GM19099 (cell line): ENCODE measurements around the gene ERCC2.

ENCODE experiments used
- POLR2A ChIP-seq: IDR thresholded peaks from 3 replicates; pipeline ENCODE4 v1.6.1; 2011; ENCODE audit warnings: low read depth; ENCODE audit not compliant: insufficient read length; ENCODE audit errors: extremely low read depth

Gene ERCC2

DNA sequence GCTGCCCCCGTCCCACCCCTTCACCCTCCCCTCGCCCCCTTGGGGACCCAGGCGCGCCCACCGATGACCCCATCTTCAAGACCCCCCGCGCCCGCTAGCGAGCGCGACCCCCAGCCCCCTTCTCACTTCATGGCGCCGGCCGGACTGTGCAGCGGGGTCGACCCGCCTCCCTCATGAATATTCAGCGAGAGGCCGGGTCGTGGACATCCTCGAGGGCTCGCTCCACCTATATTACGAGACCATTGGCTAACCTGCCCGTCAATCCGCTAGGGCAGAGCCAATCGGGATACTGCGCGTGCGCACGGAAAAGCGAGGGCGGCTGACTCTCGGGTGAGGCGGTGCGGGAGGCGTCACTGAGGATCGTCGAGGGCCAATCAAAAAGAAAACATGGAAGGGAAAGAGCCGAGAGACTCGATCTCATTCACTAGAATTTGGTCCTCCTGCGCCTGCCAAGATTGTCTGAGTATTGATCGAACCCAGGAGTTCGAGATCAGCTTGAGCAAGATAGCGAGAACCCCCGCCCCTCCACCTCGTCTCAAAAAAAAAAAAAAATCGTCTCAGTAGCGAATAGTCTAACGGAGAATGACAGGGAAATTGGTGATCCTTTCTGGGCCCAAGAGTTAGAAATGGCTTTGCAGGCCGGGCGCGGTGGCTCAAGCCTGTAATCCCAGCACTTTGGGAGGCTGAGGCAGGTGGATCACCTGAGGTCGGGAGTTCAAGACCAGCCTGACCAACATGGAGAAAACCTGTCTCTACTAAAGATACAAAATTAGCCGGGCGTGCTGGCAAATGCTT, at the start of gene ERCC2:
TSS of gene ERCC2 (minus strand) at position 164 of the 795 bp plus-strand sequence. CDS start at position 131, 33 bp downstream.
- TF ChIP-seq POLR2A: peak; percentile 52

GRCh38 chr19:45419895-45420294, 49.5 kb upstream of the ERCC2 start:
- TF ChIP-seq POLR2A: no peak

- peak; percentile 37 for TF ChIP-seq POLR2A
Observed at GRCh38 chr19:45419396-45419795, 49.0 kb upstream of the ERCC2 start.

GRCh38 chr19:45418802-45419201, 48.4 kb upstream of the ERCC2 start:
- no peak for TF ChIP-seq POLR2A

DNA sequence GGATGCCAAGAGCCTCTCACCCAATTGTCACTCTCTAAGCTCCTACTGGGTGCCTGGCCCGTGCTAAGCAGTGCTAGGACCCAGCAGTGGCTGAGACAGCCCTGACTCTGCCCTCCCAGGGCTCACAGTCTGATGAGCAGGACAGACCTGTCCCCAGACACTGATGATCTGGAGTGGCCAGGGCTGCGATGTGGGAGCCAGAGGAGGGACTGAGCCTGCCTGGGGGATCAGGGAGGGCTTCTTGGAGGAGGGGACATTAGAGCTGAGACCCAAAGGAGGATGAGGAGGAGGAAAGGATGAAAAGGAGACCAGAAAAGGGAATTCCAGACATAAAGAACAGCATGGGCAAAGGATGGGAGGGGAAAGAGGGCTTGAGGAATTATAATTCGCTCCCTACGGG, 46.8 kb upstream of the ERCC2 start:
- TF ChIP-seq POLR2A: no peak

- no peak for TF ChIP-seq POLR2A
Observed at GRCh38 chr19:45414468-45414867, 44.1 kb upstream of the ERCC2 start.

GRCh38 chr19:45413497-45413896, 43.1 kb upstream of the ERCC2 start:
- TF ChIP-seq POLR2A: no peak

DNA sequence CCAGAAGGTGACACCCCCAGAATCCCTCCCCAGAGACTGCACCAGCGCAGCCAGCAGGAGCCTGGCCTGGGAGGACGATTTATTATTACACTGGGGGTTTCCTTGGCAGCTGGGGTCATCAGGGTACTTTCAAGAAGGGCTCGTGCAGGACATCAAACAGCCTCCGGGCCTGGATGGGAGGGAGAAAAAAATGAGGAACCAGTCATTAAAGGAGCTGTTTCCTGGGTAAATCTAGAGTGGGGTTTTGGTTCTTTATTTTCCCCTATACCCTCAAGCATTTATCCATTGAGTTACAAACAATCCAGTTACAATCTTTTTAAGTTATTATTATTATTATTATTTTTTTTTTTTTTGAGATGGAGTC, 39.2 kb upstream of the ERCC2 start:
- TF ChIP-seq POLR2A: no peak

DNA sequence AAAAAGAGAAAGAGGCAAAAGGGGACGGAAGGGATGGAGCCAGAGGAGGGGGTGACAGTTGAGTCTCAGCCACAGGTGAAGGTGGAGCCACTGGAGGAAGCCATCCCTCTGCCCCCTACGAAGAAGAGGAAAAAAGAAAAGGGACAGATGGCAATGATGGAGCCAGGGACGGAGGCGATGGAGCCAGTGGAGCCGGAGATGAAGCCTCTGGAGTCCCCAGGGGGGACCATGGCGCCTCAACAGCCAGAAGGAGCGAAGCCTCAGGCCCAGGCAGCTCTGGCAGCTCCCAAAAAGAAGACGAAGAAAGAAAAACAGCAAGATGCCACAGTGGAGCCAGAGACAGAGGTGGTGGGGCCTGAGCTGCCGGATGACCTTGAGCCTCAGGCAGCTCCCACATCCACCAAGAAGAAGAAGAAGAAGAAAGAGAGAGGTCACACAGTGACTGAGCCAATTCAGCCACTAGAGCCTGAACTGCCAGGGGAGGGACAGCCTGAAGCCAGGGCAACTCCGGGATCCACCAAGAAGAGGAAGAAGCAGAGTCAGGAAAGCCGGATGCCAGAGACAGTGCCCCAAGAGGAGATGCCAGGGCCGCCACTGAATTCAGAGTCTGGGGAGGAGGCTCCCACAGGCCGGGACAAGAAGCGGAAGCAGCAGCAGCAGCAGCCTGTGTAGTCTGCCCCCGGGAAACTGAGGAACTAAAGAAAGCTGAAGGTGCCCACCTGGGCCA, 38.6 kb upstream of the ERCC2 start:
- TF ChIP-seq POLR2A: no peak

DNA sequence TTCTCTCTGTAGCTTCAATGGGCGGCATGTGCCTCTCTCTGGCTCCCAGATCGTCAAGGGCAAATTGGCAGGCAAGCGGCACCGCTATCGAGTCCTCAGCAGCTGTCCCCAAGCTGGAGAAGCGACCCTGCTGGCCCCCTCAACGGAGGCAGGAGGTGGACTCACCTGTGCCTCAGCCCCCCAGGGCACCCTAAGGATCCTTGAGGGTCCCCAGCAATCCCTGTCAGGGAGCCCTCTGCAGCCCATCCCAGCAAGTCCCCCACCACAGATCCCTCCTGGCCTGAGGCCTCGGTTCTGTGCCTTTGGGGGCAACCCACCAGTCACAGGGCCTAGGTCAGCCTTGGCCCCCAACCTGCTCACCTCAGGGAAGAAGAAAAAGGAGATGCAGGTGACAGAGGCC, 37.7 kb upstream of the ERCC2 start:
- no peak for TF ChIP-seq POLR2A

DNA sequence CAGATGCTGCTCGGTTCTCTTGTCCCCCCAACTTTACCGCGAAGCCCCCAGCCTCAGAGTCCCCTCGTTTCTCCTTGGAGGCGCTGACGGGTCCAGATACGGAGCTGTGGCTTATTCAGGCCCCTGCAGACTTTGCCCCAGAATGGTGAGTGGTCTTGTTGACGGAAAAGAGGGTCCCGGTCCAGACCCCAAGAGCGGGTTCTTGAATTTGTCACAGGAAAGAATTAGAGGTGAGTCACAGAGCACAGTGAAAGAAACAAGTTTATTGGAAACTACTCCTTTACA, 36.7 kb upstream of the ERCC2 start:
- TF ChIP-seq POLR2A: no peak

GRCh38 chr19:45406226-45407090, 36.1 kb upstream of the ERCC2 start, which contains the start of gene POLR1G:
Gene POLR1G, plus strand, starts transcription at chr19:45406644. Its CDS starts 53 bp downstream, at chr19:45406697.
- peak; percentile 86 for TF ChIP-seq POLR2A

DNA sequence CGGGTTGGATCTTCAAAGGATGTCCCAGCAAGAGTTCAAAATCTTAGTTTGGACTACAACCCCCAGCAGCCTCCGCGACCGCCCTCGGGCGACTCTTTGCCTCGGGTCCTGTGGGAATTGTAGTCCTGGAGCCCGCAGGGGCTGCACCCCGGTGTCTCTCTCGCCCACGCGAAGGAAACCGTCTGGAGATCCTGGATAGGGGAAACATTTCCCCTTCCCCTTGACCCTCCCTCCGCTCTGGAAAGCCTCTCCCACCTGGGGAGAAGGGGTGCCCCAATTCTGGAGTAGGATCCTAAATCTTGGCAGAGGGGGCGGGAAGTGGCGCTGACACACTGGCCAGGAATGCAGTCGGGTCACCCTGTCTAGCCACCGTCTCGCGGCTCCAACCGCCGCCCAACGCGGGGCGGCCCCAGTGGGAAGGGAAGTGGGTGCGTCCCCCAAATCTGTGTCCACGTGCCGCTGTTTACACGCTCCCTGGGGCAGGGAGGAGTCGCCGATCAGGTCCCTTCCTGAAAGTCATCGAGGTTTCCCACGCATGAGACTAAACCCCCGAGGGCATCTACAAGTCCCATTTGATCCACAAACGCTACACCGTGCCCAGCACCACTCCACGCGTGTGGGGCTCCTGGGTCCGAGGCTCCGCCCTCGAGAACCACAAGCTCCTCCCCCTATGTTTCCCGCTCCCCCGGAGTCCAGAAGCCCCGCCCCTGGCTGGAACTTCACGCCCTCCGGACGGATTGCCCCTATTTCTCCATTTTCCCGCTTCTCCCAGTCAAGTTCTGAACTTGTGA, 35.3 kb upstream of the ERCC2 start:
- TF ChIP-seq POLR2A: peak; percentile 8

DNA sequence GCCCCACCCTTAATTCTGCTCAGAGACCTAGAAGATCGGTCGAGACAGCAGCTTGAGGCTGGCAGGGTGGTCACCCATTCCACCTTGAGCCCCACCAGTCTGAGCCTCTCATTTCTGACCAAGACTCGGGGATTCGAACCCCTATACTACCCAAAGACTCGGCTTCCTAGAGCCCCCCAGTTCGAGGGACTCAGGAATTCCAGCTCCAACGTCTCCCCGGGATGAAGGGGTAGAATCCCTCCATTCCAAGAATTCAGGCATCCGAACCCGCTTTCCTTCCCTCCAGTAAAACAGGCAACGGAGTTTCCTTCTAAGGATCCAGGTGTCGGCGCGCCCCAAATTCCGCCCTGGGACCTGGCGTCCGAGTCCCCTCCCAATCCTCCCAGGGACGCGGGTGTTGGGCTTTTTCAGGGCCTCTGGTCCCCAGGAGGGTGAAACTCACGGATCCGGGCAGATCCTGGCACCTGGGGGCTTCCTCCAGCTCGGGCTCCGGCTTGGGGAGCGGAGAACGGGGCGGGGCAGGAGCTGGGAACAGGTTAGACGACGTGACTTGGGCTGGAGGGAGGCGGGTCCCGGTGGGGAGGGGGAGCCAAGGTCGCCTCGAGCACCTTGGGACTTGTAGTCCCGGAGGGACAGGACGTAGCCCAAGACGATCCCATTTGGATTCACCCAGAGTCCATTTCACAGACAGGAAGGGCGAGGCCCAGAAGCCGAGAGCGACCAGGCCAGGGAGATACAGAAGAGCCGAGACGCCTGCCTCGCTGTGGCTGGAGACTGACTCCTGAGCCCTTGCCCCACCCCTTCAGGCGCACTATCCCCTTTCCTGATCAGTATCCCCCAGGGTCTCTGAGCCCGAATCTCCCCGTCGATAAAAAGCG, 34.4 kb upstream of the ERCC2 start, which contains the start of gene PPP1R13L:
TSS of gene PPP1R13L (minus strand) at position 513 of the 878 bp plus-strand sequence. CDS start 6,751 bp downstream, outside the sequence.
- TF ChIP-seq POLR2A: peak; percentile 19
